Lung (tissue), 12 donors: Measurements from ENCODE around the gene TUBB3. TPM values are rescaled to one million over a fixed set of nuclear protein-coding genes. Genes with fewer than 3 reads are reported as not detected.

Experiments used
- ATAC-seq: fragments of 200-7000 bp; cut with Tn5 transposase; one replicate; pipeline ENCODE4 v1.9.1; 2020; ENCODE audit warnings: moderate number of reproducible peaks; ENCODE audit not compliant: insufficient read depth, low FRiP score
- DNase-seq, 3 donors: peaks; one replicate each; pipeline ENCODE4 v3.0.0-alpha.2; 2013 to 2017
- H3K27ac ChIP-seq, 2 donors: one replicate each; pipeline ENCODE4 v1.5.1; 2013; ENCODE audit warnings: mild to moderate bottlenecking in 2 of 2, moderate library complexity in 2 of 2, control low read depth in 1 of 2, inconsistent platforms in 1 of 2, low read depth in 1 of 2, low read length in 1 of 2
- H3K27me3 ChIP-seq, 3 donors: one replicate each; pipeline ENCODE4 v1.5.1; 2013; ENCODE audit warnings: low read length in 2 of 3; ENCODE audit not compliant: control insufficient read depth in 3 of 3, insufficient read depth in 3 of 3
- H3K36me3 ChIP-seq, 4 donors: one replicate each; pipeline ENCODE4 v1.5.1; 2013; ENCODE audit warnings: low read length in 4 of 4, mild to moderate bottlenecking in 1 of 4, moderate library complexity in 1 of 4; ENCODE audit not compliant: control insufficient read depth in 4 of 4, insufficient read depth in 4 of 4
- H3K4me1 ChIP-seq, 5 donors: one replicate each; pipeline ENCODE4 v1.5.1; 2013; ENCODE audit warnings: low read length in 5 of 5, mild to moderate bottlenecking in 2 of 5, moderate library complexity in 1 of 5; ENCODE audit not compliant: control insufficient read depth in 5 of 5, insufficient read depth in 5 of 5
- H3K4me3 ChIP-seq: one replicate; pipeline ENCODE4 v1.5.1; 2013; ENCODE audit warnings: mild to moderate bottlenecking, control low read depth, moderate library complexity
- H3K9ac ChIP-seq, 2 donors: one replicate each; pipeline ENCODE4 v1.5.1; 2013; ENCODE audit warnings: low read length in 2 of 2, control low read depth in 1 of 2; ENCODE audit not compliant: insufficient read depth in 1 of 2
- H3K9me3 ChIP-seq, 4 donors: one replicate each; pipeline ENCODE4 v1.5.1; 2013; ENCODE audit warnings: low read length in 3 of 4, mild to moderate bottlenecking in 1 of 4, moderate library complexity in 1 of 4; ENCODE audit not compliant: control insufficient read depth in 4 of 4, insufficient read depth in 3 of 4
- WGBS, 2 donors: extraction: QIAGEN DNeasy Blood & Tissue Kit; methylation state at CpG; one replicate each; pipeline ENCODE4 v1.1.7; 2013; 5-methylcytosine and 5-hydroxymethylcytosine counted together
- polyA plus RNA-seq, 2 donors: library from polyadenylated mRNA; stranded (reverse); fragments of 200-250 nt; gene quantifications; one replicate each; pipeline ENCODE4 v1.2.1, GENCODE V29; 2013
- total RNA-seq, 2 donors: library from RNA; depleted of rRNA in 1 of 2; stranded (reverse); fragments of >200 nt in 1 of 2; gene quantifications; one replicate each; pipeline ENCODE4 v1.2.1, GENCODE V29; 2014 to 2021
- TF ChIP-seq, protein P1 (sequence below): IDR thresholded peaks from 2 replicates; pipeline ENCODE4 v1.5.1; 2012; ENCODE audit warnings: mild to moderate bottlenecking; ENCODE audit errors: control extremely low read depth, extremely low read depth
- donor health status: control.
- donor health status: control.
- donor health status: Bipolar disorder and iron deficiency.
- donor health status: healthy.
- donor health status: DM: yes; HTN: yes; CAD: no.

The TUBB3 gene
- total and polyA plus RNA-seq, 4 donors = 1.3 to 15.6 (median 8.9) TPM

DNA sequence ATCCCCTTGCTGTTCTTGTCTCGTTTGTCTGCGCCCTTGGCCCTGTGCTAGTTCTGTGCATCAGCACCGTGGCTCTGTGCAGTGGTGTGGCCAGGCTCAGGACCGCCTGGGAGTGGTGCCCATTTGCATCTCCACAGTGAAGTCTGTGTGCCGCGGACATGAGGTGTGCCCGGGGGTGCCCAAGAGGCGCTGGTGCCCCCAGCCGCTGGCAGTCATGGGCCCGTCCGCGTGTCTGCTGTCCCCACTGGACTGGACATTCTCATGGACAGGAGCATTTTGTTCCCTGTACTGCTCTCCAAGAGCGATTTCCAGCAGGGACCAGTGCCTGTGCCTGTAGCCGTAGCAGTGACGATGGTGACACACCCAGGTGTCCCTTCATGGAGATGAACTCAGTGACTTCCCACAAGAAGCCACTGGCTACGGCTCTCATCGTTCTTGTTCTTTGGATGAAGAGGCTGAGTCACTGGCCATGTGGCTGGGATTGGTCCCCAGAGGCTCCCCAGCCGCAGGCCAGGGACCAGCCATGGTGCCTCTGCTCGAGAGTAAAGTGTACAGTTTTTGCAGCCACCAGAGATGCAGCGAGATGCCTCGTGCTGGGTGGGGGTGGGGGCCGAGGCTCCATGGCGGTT is 17.5 kb upstream of the TUBB3 start:
- ATAC-seq = no peak
- 95% methylated on average over 23 of the region's 23 CpGs for WGBS, 2 donors
- no peak for DNase-seq

DNA sequence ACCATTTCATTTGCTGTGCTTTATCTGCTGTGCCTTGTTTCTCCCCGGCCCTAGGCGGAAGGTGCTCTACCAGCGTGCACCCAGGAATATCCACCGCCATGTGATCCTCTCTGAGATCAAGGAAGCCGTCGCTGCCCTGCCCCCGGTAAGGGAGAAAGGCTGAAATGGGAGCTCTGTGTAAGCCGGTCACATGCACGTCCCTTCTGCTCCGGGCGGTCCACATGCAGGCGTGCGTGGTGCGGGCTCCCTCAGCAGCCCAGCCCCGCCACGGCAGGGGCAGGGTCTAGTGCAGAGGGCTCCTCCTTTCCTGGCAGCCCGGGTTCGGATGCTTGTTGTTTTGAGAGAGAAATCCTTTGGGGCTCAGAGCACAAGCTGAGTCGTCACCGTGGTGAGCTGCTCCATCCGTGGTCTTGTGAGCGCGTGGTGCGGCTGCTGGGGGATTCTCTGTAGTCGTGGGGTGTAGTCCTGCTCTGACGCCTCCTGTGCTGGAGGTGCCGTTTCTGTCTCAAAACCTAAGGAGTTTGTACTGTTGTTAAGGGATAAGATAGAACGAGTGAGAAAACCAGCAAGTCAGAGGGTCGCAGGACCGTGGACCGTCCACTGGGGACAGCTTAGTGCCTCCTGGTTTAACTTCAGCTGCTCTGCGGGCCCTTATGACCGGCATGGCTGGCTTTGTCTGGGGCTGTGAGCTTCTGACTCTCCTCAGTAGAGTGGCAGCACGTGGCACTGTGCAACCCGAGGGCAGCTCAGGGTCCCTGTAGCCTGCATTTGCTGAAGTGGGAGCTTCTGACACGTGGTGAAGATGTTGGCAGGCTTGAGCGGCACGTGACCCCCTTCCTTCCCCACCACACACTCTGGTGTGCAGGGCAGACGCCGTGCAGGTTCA is 16.8 kb upstream of the TUBB3 start:
- H3K9ac ChIP-seq = no peak overlapping the region
- WGBS, 2 donors = 97% methylated on average over 40 of the region's 40 CpGs
- H3K9me3 ChIP-seq = no peaks in the 10 kb centered on the region
- no peaks in the 10 kb centered on the region for H3K4me1 ChIP-seq
- no peak for ATAC-seq
- H3K4me3 ChIP-seq = no peak overlapping the region
- no peak overlapping the region for H3K27ac ChIP-seq
- no peak for DNase-seq
- TF ChIP-seq, protein P1, sequence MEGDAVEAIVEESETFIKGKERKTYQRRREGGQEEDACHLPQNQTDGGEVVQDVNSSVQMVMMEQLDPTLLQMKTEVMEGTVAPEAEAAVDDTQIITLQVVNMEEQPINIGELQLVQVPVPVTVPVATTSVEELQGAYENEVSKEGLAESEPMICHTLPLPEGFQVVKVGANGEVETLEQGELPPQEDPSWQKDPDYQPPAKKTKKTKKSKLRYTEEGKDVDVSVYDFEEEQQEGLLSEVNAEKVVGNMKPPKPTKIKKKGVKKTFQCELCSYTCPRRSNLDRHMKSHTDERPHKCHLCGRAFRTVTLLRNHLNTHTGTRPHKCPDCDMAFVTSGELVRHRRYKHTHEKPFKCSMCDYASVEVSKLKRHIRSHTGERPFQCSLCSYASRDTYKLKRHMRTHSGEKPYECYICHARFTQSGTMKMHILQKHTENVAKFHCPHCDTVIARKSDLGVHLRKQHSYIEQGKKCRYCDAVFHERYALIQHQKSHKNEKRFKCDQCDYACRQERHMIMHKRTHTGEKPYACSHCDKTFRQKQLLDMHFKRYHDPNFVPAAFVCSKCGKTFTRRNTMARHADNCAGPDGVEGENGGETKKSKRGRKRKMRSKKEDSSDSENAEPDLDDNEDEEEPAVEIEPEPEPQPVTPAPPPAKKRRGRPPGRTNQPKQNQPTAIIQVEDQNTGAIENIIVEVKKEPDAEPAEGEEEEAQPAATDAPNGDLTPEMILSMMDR = no peak
- peaks cover 12 to 73% (median 27%) of the 10 kb centered on the region in 4 donors for H3K36me3 ChIP-seq
- H3K27me3 ChIP-seq = no peaks in the 10 kb centered on the region

More for the DNA sequence above, 17.5 kb upstream of the TUBB3 start:
- TF ChIP-seq, protein P1 = no peak
- Histone ChIP-seq H3K36me3 (peaks cover 12 to 72% (median 31%) of the 10 kb centered on the region in 4 donors), H3K27ac (no peak overlapping the region), H3K4me1 (no peaks in the 10 kb centered on the region), H3K9me3 (no peaks in the 10 kb centered on the region), H3K4me3 (no peak overlapping the region), H3K27me3 (no peaks in the 10 kb centered on the region), H3K9ac (no peak overlapping the region)

DNA sequence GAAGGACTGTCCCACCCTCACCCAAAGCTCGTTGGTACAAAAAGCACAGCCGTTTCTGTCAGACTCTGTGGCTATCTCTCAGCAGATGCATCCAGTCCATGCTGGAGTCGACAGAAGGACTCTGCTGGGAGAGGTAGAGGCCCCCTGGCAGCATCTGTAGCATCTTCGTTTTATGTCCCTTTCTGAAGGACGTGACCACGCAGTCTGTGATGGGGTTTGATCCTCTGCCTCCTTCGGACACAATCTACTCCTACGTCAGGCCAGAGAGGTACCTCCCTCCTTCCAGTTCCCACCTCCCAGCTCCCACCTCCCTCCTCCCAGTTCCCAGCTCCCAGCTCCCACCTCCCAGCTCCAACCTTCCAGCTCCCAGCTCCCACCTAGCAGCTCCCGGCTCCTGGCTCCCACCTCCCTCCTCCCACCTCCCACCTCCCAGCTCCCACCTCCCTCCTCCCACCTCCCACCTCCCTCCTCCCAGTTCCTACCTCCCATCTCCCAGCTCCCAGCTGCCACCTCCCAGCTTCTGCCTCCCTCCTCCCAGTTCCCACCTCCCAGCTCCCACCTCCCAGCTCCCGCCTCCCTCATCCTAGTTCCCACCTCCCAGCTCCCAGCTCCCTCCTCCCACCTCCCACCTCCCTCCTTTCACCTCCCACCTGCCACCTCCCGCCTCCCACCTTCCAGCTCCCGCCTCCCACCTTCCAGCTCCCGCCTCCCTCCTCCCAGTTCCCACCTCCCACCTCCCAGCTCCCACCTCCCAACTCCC is 15.9 kb upstream of the TUBB3 start:
- WGBS, 2 donors = 97 to 98% methylated on average over 13 of the region's 13 CpGs
- H3K27me3 ChIP-seq = no peaks in the 10 kb centered on the region
- peaks cover 12 to 78% (median 27%) of the 10 kb centered on the region in 4 donors for H3K36me3 ChIP-seq
- TF ChIP-seq, protein P1 = no peak
- no peak overlapping the region for H3K27ac ChIP-seq
- DNase-seq (no peak), ATAC-seq (no peak)
- no peaks in the 10 kb centered on the region for H3K4me1 ChIP-seq
- H3K9me3 ChIP-seq = no peaks in the 10 kb centered on the region
- H3K9ac ChIP-seq = no peak overlapping the region
- H3K4me3 ChIP-seq = no peak overlapping the region
